ENCODE results near the gene CLCN3.

DNA sequence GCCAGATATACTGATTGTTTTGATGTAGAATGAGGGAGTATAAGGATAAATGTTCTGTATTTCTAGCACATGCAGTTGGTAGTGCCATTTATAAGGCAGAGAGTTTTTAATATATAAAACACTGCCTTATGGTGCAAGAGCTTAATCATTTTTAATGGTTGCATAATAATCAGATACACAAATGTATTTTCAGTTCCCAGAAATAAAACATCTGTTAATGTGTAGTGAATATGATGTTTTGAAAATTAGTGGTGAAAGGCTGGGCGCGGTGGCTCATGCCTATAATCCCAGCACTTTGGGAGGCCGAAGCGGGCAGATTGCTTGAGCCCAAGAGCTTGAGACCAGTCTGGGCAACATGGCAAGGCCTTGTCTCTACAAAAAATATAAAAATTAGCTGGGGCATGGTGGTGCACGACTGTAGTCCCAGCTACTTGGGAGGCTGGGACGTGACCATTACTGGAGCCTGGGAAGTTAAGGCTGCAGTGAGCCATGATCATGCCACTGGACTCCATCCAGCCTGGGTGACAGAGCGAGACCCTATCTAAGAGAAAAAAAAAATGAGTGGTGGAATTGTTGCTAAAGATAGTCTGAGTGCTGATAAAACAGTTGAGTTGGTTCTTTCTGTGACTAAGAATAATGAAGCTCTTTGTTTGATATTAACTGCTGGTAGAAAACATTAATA lies 29.3 kb downstream of the CLCN3 start:
- TF ChIP-seq POLR2A (IDR thresholded peaks at IDR 0.05): no peak
- TF ChIP-seq, protein P1, sequence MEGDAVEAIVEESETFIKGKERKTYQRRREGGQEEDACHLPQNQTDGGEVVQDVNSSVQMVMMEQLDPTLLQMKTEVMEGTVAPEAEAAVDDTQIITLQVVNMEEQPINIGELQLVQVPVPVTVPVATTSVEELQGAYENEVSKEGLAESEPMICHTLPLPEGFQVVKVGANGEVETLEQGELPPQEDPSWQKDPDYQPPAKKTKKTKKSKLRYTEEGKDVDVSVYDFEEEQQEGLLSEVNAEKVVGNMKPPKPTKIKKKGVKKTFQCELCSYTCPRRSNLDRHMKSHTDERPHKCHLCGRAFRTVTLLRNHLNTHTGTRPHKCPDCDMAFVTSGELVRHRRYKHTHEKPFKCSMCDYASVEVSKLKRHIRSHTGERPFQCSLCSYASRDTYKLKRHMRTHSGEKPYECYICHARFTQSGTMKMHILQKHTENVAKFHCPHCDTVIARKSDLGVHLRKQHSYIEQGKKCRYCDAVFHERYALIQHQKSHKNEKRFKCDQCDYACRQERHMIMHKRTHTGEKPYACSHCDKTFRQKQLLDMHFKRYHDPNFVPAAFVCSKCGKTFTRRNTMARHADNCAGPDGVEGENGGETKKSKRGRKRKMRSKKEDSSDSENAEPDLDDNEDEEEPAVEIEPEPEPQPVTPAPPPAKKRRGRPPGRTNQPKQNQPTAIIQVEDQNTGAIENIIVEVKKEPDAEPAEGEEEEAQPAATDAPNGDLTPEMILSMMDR (IDR thresholded peaks at IDR 0.05): no peak
